ENCODE measurements around the gene IL17C. TPM values are rescaled to one million over a fixed set of nuclear protein-coding genes. Genes with fewer than 3 reads are reported as not detected.
A peak's percentile ranks its signal among the peaks of the same experiment; 100 is the strongest.

IL17C gene
- total and polyA plus RNA-seq, 10 of the 15 experiments (the other 5 are each of a cell fraction or from before 2014, with no cell fraction given) = not detected

DNA sequence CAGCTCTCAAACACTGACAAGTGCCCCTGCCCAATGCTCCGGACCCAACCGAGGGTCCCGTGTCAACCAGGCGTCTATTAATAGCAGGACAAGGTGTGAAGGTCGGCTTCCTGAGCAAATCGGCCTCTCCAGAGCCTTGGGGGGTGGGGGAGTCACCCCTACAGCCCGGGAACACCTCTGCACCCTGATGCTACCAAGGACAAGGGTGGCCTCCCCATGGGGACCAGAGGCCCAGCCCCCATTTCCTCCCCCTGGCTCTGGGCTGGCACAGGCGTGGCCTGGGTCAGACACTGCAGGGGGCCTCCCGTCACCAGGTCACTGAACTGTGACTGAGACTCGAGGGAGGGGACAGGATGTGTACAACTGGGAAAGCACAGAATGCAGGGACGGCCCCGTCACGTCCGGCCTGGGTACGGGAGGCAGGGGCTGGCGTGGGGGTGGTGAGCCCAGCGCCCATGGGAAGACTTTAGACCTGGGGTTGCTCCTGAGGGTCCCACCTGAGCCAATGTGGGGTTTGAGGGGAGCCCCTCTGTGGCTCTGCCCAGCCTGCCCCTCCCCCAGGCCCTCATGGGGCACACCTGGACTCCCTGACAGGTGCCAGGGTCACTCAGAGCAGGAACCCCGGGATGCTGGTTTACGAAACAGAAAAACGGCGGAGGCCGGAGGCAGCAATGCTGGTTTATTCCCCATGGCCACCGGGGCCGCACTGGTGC lies 13.1 kb downstream of the IL17C start (continued):
- TF ChIP-seq MEF2B (IDR thresholded peaks at IDR 0.05; ENCODE audit: partially characterized antibody, poor library complexity, severe bottlenecking) = peak; percentile 81
- TF ChIP-seq, protein P1, sequence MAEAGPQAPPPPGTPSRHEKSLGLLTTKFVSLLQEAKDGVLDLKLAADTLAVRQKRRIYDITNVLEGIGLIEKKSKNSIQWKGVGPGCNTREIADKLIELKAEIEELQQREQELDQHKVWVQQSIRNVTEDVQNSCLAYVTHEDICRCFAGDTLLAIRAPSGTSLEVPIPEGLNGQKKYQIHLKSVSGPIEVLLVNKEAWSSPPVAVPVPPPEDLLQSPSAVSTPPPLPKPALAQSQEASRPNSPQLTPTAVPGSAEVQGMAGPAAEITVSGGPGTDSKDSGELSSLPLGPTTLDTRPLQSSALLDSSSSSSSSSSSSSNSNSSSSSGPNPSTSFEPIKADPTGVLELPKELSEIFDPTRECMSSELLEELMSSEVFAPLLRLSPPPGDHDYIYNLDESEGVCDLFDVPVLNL (IDR thresholded peaks at IDR 0.05; ENCODE audit: low read depth, low read length) = no peak
- peak; percentile 56; the same call in 1 of the 2 replicates for TF ChIP-seq BACH1 (IDR thresholded peaks at IDR 0.05; ENCODE audit: borderline replicate concordance)

DNA sequence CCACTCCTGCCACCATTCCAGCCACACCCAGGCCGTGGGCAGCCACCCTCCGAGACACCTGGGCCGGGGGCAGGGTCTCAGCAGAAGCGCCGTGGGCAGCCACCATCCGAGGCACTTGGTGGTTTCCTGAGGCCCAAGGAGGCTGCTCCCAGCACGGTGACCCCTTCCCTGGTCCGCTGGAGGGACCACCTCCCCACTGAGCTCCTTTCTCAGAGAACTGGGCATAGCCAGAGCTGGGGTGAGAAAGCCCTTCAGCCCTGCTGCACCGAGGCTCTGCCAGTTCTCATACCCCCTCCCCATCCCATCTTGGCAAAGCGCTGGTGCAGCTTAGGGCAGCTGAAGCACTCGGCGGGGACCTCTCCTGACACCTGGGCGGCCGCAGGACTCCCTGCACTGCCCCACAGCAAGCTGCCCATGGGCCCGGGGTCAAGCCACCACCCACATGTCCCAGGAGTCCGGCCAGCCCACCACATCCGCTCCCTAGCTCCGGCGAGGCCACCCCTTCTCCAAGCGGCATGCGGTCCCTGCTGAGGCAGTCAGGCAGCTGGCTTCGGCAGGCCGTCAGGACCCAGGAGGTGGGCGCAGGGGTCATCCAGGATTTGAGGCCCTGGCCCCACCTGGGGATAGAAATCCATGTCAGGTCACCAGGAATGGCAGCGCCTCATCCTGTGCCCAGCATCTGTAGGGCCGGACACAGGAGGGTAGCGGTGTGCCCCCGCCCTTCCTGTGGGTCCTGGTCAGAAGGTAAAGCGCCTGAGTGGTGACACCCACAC lies 13.8 kb downstream of the IL17C start:
- no peak for FAIRE-seq
- no peak; the same call in 2 of the 3 replicates for ATAC-seq
- WGBS (ENCODE audit: insufficient coverage, insufficient replicate concordance, low lambda C conversion rate, missing lambda C conversion rate) = 41% methylated on average over 29 of the region's 29 CpGs
- no peak for DNase-seq (ENCODE audit: low read depth, low spot score)
- peak overlapping the region; percentile 98; the same call in 1 of the 2 replicates for H3K4me3 ChIP-seq
- H3K36me3 ChIP-seq (ENCODE audit: control insufficient read depth in 2 of 2, insufficient read depth in 2 of 2, low read length in 1 of 2) = peaks cover 2 to 9% of the 10 kb centered on the region in 2 experiments
- peak overlapping the region; percentile 87 for H3K9ac ChIP-seq (ENCODE audit: control insufficient read depth, insufficient read depth, low read length)
- in situ Hi-C loops (cut with MboI) = no loop called here
- peaks cover 33% of the 10 kb centered on the region for H3K79me2 ChIP-seq (ENCODE audit: control insufficient read depth, insufficient read depth, low read length)
- intact Hi-C loops (cut with micrococcal nuclease; ENCODE audit: unreplicated experiment) = loop anchor here (1.0 to 5.0 kb wide), 4 partner anchors 11 to 160 kb away; partner anchors contain the start of genes APRT, CTU2, MVD and RNF166
- H4K20me1 ChIP-seq (ENCODE audit: control insufficient read depth, insufficient read depth) = no peaks in the 10 kb centered on the region; the same call in 1 of the 2 replicates
- peak overlapping the region; percentile 95 for H3K4me2 ChIP-seq (ENCODE audit: control insufficient read depth, insufficient read depth)
- no TSS peak for BruUV-seq (replicated peaks)
- POLR2A ChIA-PET = interaction anchor here (1.0 to 2.6 kb wide), 5 partner anchors 11 to 48 kb away, joined by 3 to 8 read pairs (median 4); partner anchors contain the start of gene MVD
- CTCF ChIA-PET = interaction anchor here (1.0 to 1.3 kb wide), 4 partner anchors 9 to 49 kb away, joined by 3 to 6 read pairs (median 3); no protein-coding TSS in a partner anchor
- TF ChIP-seq HDGF (IDR thresholded peaks at IDR 0.05) (peak; percentile 15; the same call in 1 of the 2 replicates), TBL1XR1 (IDR thresholded peaks at IDR 0.05; ENCODE audit: low read depth, low read length) (no peak), SMC3 (IDR thresholded peaks at IDR 0.05; ENCODE audit: borderline replicate concordance, low read length) (no peak), EGR1 (IDR thresholded peaks at IDR 0.05; ENCODE audit: borderline replicate concordance in 1 of 2, low read depth in 2 of 2, low read length in 2 of 2) (no peak), SMARCA5 (IDR thresholded peaks at IDR 0.05) (no peak)
- TF ChIP-seq, protein P2, sequence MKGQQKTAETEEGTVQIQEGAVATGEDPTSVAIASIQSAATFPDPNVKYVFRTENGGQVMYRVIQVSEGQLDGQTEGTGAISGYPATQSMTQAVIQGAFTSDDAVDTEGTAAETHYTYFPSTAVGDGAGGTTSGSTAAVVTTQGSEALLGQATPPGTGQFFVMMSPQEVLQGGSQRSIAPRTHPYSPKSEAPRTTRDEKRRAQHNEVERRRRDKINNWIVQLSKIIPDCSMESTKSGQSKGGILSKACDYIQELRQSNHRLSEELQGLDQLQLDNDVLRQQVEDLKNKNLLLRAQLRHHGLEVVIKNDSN (IDR thresholded peaks at IDR 0.05; ENCODE audit: borderline replicate concordance, extremely low read length, insufficient read depth, low read depth, low read length) = no peak
- no peak overlapping the region for H2AFZ ChIP-seq (ENCODE audit: control insufficient read depth, low read depth, low read length)
- H3K9me3 ChIP-seq (replicated peaks; ENCODE audit: control insufficient read depth, insufficient read depth, low read length) = no peaks in the 10 kb centered on the region
- no peaks in the 10 kb centered on the region for H3K27me3 ChIP-seq (replicated peaks in 1 of 2; ENCODE audit: control insufficient read depth in 2 of 2, insufficient read depth in 2 of 2, low read length in 1 of 2)
- RAD21 ChIA-PET (ENCODE audit: unreplicated experiment) = interaction anchor here (1.1 to 1.2 kb wide), 2 partner anchors 14 to 53 kb away, joined by 3 read pairs; no protein-coding TSS in a partner anchor
- SMC1A ChIA-PET (ENCODE audit: uncharacterized antibody, unreplicated experiment) = no interaction called here
- peak overlapping the region; percentile 96 for H3K27ac ChIP-seq (ENCODE audit: control insufficient read depth, insufficient read depth)
- peaks cover 22% of the 10 kb centered on the region for H3K4me1 ChIP-seq (ENCODE audit: control insufficient read depth, insufficient read depth, low read length)
